Vagina (tissue), 2 donors: ENCODE results near the gene TLCD5. TPM values are rescaled to one million over a fixed set of nuclear protein-coding genes. Genes with fewer than 3 reads are reported as not detected.

Source experiments
- DNase-seq, 2 donors: peaks; one replicate each; pipeline ENCODE4 v3.0.0-alpha.2; 2017; ENCODE audit errors: extremely low spot score in 2 of 2
- H3K27ac ChIP-seq: fragments of 200-600 bp; sonication (generic); one replicate; pipeline ENCODE4 v1.5.1; 2019
- H3K27me3 ChIP-seq: fragments of 200-600 bp; sonication (generic); one replicate; pipeline ENCODE4 v1.5.1; 2019
- H3K36me3 ChIP-seq, 2 donors: fragments of 200-600 bp; sonication (generic); one replicate each; pipeline ENCODE4 v1.5.1; 2017 to 2019
- H3K4me1 ChIP-seq: fragments of 200-600 bp; sonication (generic); one replicate; pipeline ENCODE4 v1.5.1; 2019
- H3K4me3 ChIP-seq, 2 donors: fragments of 200-600 bp; sonication (generic); 1 replicate in 1 of 2; 2 replicates in 1 of 2; pipeline ENCODE4 v1.5.1; 2016 to 2019
- H3K9me3 ChIP-seq: fragments of 200-600 bp; sonication (generic); one replicate; pipeline ENCODE4 v1.5.1; 2019
- POLR2A ChIP-seq, 2 donors: fragments of 450-650 bp; IDR thresholded peaks; one replicate each; pipeline ENCODE4 v1.6.1; 2017; ENCODE audit warnings: antibody characterized with exemption in 2 of 2, mild to moderate bottlenecking in 2 of 2, moderate library complexity in 2 of 2
- POLR2AphosphoS5 ChIP-seq, 2 donors: sonication (generic); formaldehyde crosslinking; IDR thresholded peaks; one replicate each; pipeline ENCODE4 v1.9.0; 2017; ENCODE audit warnings: antibody characterized with exemption in 2 of 2, mild to moderate bottlenecking in 2 of 2, low read depth in 1 of 2; ENCODE audit not compliant: insufficient read depth in 1 of 2
- intact Hi-C: fragments of 100-400 bp; cut with DNase I; formaldehyde crosslinking; loops from one replicate; pipeline ENCODE4 v1.15.1; 2023
- total RNA-seq: library from RNA; depleted of rRNA; stranded (reverse); fragments of >200 nt; gene quantifications from one replicate; pipeline ENCODE4 v1.2.3, GENCODE V29; 2016
- TF ChIP-seq, protein P1 (sequence below), 3 experiments: fragments of 450-650 bp in 2 of 3; fragments of 200-600 bp in 1 of 3; sonication (generic) in 1 of 3; IDR thresholded peaks; one replicate each; pipeline ENCODE4 v1.5.1; 2017 to 2019; ENCODE audit warnings: antibody characterized with exemption in 3 of 3, mild to moderate bottlenecking in 2 of 3, moderate library complexity in 2 of 3

TLCD5 gene
- total RNA-seq, 1 donor from 2014 or later: 3.7 TPM

DNA sequence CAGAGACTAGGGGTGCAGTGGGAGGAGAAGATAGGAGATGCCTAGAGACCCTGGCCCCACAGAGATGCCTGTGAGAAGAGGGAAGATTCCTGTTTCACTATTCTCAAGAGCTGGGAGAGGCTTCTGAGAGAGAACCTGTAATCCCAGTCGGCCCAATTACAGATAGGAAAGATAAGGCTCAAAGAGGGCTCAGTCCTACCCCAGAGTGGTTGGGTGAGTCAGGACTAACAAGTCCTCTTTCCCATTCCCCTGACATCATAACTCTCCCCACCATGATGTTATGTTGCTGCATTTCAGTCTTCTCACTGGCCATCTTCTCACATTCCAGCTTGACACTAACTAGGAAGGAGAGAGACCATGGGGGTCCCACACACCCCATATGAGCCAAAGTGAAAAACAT is 29.0 kb downstream of the TLCD5 start:
- intact Hi-C loops: no loop called here

DNA sequence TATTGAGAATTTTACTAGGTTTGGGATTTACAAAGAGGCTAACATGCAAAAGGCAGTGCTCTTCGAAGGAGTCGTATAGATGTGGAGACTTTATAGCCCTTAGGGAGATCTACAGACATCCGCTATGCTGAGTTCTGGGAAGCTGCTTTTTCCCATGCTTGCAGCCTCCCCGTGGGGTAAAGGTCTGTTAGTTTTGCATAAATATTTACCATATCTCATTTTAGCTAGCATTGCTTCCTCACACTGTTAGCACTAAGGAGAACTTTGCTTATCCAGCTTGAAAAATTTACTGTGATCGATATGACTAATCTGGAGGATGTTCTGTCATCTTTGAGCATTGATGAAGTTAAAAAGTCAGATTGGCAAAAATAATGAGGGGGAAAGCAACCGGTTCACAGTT is 29.7 kb downstream of the TLCD5 start:
- no peaks in the 10 kb centered on the region for H3K27me3 ChIP-seq
- H3K9me3 ChIP-seq: no peaks in the 10 kb centered on the region
- H3K4me1 ChIP-seq: peaks cover 35% of the 10 kb centered on the region
- H3K36me3 ChIP-seq: no peaks in the 10 kb centered on the region
- H3K4me3 ChIP-seq: no peak overlapping the region
- H3K27ac ChIP-seq: no peak overlapping the region
- intact Hi-C loops: no loop called here
- TF ChIP-seq POLR2AphosphoS5 (IDR thresholded peaks at IDR 0.05; ENCODE audit: insufficient read depth in 1 of 2, low read depth in 1 of 2): no peak
- TF ChIP-seq, protein P1, sequence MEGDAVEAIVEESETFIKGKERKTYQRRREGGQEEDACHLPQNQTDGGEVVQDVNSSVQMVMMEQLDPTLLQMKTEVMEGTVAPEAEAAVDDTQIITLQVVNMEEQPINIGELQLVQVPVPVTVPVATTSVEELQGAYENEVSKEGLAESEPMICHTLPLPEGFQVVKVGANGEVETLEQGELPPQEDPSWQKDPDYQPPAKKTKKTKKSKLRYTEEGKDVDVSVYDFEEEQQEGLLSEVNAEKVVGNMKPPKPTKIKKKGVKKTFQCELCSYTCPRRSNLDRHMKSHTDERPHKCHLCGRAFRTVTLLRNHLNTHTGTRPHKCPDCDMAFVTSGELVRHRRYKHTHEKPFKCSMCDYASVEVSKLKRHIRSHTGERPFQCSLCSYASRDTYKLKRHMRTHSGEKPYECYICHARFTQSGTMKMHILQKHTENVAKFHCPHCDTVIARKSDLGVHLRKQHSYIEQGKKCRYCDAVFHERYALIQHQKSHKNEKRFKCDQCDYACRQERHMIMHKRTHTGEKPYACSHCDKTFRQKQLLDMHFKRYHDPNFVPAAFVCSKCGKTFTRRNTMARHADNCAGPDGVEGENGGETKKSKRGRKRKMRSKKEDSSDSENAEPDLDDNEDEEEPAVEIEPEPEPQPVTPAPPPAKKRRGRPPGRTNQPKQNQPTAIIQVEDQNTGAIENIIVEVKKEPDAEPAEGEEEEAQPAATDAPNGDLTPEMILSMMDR (IDR thresholded peaks at IDR 0.05): no peak
- TF ChIP-seq POLR2A (IDR thresholded peaks at IDR 0.05): no peak
- DNase-seq: no peak

More for the DNA sequence above, 29.0 kb downstream of the TLCD5 start:
- DNase-seq: no peak
- TF ChIP-seq, protein P1 (IDR thresholded peaks at IDR 0.05): no peak
- peaks cover 40% of the 10 kb centered on the region for H3K4me1 ChIP-seq
- H3K36me3 ChIP-seq: no peaks in the 10 kb centered on the region
- no peak overlapping the region for H3K4me3 ChIP-seq
- H3K9me3 ChIP-seq: no peaks in the 10 kb centered on the region
- H3K27ac ChIP-seq: no peak overlapping the region
- H3K27me3 ChIP-seq: no peaks in the 10 kb centered on the region

DNA sequence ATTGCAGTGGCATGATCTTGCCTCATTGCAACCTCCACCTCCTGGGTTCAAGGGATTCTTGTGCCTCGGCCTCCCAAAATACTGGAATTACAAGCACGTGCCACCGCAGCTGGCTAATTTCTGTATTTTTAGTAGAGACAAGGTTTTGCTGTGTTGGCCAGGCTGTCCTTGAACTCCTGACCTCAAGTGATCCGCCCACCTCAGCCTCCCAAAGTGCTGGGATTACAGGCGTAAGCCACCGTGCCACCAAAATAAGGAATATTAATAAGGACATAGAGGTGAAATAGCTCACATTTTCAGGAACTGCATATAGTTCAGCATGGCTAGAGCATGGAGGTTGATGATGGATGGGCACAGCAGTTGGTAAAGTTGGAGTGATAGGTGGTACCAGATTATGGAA is 32.5 kb downstream of the TLCD5 start:
- Histone ChIP-seq H3K36me3 (no peaks in the 10 kb centered on the region), H3K27ac (no peak overlapping the region), H3K27me3 (no peaks in the 10 kb centered on the region), H3K9me3 (no peaks in the 10 kb centered on the region), H3K4me3 (no peak overlapping the region), H3K4me1 (peaks cover 41% of the 10 kb centered on the region)
- intact Hi-C loops: no loop called here
- TF ChIP-seq, protein P1 (IDR thresholded peaks at IDR 0.05): no peak
- TF ChIP-seq POLR2A (IDR thresholded peaks at IDR 0.05) (no peak), POLR2AphosphoS5 (IDR thresholded peaks at IDR 0.05; ENCODE audit: insufficient read depth in 1 of 2, low read depth in 1 of 2) (no peak)
- DNase-seq: no peak

DNA sequence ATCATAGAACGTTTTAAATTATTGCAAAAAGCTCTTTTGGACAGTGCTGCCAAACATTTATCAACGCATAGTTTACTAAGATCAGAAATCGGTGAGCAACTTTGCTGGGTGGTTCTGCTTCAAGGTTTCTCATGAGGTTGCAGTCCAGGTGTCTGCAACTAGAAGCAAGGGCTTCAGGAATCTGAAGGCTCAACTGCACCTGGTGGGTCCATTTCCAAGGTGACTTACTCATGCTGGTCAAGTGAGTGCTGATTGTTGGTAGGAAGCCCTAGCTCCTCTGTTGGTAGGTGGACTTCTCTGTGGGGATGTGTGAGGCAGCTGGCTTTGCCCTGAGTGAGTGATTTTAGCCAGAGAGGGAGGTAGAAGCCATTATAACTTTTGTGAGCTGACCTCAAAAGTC is 33.6 kb downstream of the TLCD5 start:
- no peaks in the 10 kb centered on the region for H3K27me3 ChIP-seq
- H3K4me1 ChIP-seq: peaks cover 41% of the 10 kb centered on the region
- H3K27ac ChIP-seq: no peak overlapping the region
- no peak overlapping the region for H3K4me3 ChIP-seq
- no peak for DNase-seq
- TF ChIP-seq POLR2AphosphoS5 (IDR thresholded peaks at IDR 0.05; ENCODE audit: insufficient read depth in 1 of 2, low read depth in 1 of 2) (no peak), POLR2A (IDR thresholded peaks at IDR 0.05) (no peak)
- TF ChIP-seq, protein P1 (IDR thresholded peaks at IDR 0.05): no peak
- intact Hi-C loops: no loop called here
- H3K9me3 ChIP-seq: no peaks in the 10 kb centered on the region
- no peaks in the 10 kb centered on the region for H3K36me3 ChIP-seq

DNA sequence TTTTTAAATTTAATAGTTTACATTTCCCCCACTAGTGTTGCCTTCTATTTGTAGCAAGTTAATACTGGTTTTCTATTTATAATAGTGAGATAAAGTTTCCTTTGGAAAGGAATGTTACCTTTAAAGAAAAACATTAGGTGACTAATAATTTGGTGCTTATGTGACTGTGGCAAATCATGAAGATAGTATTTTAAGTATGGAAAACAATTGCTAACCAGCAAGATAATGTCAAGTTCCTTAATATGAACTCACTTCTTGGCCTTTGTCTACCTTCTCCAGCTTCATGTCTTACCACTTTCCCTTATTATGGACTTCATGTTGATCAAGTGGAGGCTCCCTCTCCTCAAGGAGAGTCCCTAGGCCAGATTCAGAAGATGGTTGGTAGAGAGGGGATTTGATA is 38.3 kb downstream of the TLCD5 start:
- TF ChIP-seq POLR2A (IDR thresholded peaks at IDR 0.05): no peak
- TF ChIP-seq POLR2AphosphoS5 (IDR thresholded peaks at IDR 0.05; ENCODE audit: insufficient read depth in 1 of 2, low read depth in 1 of 2): no peak
- TF ChIP-seq, protein P1 (IDR thresholded peaks at IDR 0.05): no peak
- Histone ChIP-seq H3K36me3 (no peaks in the 10 kb centered on the region), H3K9me3 (no peaks in the 10 kb centered on the region), H3K4me1 (peaks cover 14% of the 10 kb centered on the region), H3K27ac (no peak overlapping the region), H3K27me3 (no peaks in the 10 kb centered on the region), H3K4me3 (no peak overlapping the region)
- no peak for DNase-seq
- intact Hi-C loops: no loop called here
